ENCODE measurements around the gene PPP1R9B.

- TF ChIP-seq POLR2A (IDR thresholded peaks at IDR 0.05; ENCODE audit: low read depth), result no peak
- no peak for TF ChIP-seq CTCF (IDR thresholded peaks at IDR 0.05)
Observed at GRCh38 chr17:50181144-50181543, 30.7 kb upstream of the PPP1R9B start.

Measured in esophagus muscularis mucosa (tissue), 3 donors.